Endothelial cell of umbilical vein (primary cell): ENCODE measurements around the gene PTPRK.

Experiments used
- EZH2 ChIP-seq: IDR thresholded peaks from 2 replicates; pipeline ENCODE4 v1.6.1; 2012; ENCODE audit warnings: borderline replicate concordance, low read depth, mild to moderate bottlenecking, moderate library complexity, low read length, inconsistent platforms; ENCODE audit not compliant: severe bottlenecking
- GATA2 ChIP-seq: IDR thresholded peaks from 2 replicates; pipeline ENCODE4 v1.7.0; 2011; ENCODE audit warnings: low read depth, mild to moderate bottlenecking, moderate library complexity, mixed read lengths, low read length; ENCODE audit not compliant: insufficient read length, insufficient read depth
- JUN ChIP-seq: IDR thresholded peaks from 2 replicates; pipeline ENCODE4 v1.6.1; 2011; ENCODE audit warnings: borderline replicate concordance, low read depth; ENCODE audit not compliant: insufficient read length, insufficient read depth
- MYC ChIP-seq: IDR thresholded peaks from one replicate; pipeline ENCODE4 v1.6.1; 2011; ENCODE audit warnings: mild to moderate bottlenecking, low read depth, low read length
- POLR2A ChIP-seq: IDR thresholded peaks from 2 replicates; pipeline ENCODE4 v1.6.1; 2012; ENCODE audit warnings: low read depth, mild to moderate bottlenecking, control low read depth, low read length
- POLR2AphosphoS5 ChIP-seq: IDR thresholded peaks from 2 replicates; pipeline ENCODE4 v1.6.1; 2012; ENCODE audit warnings: low read depth, mild to moderate bottlenecking, control low read depth, low read length, moderate library complexity; ENCODE audit not compliant: insufficient read depth
- TF ChIP-seq, protein P1 (sequence below), 2 donors: IDR thresholded peaks; 1 replicate in 1 of 2; 2 replicates in 1 of 2; pipeline ENCODE4 v1.5.1; 2011; ENCODE audit warnings: low read length in 2 of 2, mild to moderate bottlenecking in 2 of 2, moderate library complexity in 2 of 2, control low read depth in 1 of 2, inconsistent platforms in 1 of 2, low read depth in 1 of 2; ENCODE audit not compliant: insufficient read depth in 1 of 2; ENCODE audit errors: extremely low read depth in 1 of 2
- TF ChIP-seq, protein P2 (sequence below): IDR thresholded peaks from 2 replicates; pipeline ENCODE4 v1.6.1; 2011; ENCODE audit not compliant: insufficient read depth, insufficient read length

DNA sequence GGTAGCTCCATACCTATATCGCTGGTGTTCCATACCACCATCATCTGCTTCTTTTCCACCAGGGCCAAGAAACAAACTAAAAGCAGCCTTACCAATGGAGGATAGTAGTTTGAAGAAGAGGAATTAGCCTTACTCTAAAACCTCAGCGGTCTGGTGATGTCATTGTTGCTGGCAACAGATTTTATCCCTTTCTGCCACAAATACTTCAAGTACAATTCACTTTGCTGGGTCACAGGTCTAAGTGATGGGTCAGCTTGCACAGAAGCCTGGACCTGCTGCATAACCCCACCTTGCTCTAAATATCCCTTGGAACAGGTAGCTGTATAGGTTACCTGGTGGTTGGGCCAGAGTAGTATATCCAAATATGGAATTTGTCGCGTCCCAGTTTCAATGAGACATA lies 566.3 kb downstream of the PTPRK start:
- TF ChIP-seq JUN (no peak), POLR2A (no peak), POLR2AphosphoS5 (no peak), EZH2 (no peak), GATA2 (no peak), MYC (no peak)
- TF ChIP-seq, protein P1, sequence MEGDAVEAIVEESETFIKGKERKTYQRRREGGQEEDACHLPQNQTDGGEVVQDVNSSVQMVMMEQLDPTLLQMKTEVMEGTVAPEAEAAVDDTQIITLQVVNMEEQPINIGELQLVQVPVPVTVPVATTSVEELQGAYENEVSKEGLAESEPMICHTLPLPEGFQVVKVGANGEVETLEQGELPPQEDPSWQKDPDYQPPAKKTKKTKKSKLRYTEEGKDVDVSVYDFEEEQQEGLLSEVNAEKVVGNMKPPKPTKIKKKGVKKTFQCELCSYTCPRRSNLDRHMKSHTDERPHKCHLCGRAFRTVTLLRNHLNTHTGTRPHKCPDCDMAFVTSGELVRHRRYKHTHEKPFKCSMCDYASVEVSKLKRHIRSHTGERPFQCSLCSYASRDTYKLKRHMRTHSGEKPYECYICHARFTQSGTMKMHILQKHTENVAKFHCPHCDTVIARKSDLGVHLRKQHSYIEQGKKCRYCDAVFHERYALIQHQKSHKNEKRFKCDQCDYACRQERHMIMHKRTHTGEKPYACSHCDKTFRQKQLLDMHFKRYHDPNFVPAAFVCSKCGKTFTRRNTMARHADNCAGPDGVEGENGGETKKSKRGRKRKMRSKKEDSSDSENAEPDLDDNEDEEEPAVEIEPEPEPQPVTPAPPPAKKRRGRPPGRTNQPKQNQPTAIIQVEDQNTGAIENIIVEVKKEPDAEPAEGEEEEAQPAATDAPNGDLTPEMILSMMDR (IDR thresholded peaks at IDR 0.05; ENCODE audit: extremely low read depth in 1 of 2, insufficient read depth in 1 of 2, low read depth in 1 of 2, low read length in 2 of 2), result no peak
- TF ChIP-seq, protein P2, sequence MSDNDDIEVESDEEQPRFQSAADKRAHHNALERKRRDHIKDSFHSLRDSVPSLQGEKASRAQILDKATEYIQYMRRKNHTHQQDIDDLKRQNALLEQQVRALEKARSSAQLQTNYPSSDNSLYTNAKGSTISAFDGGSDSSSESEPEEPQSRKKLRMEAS, result no peak
